ENCODE results near the gene NHERF1.

DNA sequence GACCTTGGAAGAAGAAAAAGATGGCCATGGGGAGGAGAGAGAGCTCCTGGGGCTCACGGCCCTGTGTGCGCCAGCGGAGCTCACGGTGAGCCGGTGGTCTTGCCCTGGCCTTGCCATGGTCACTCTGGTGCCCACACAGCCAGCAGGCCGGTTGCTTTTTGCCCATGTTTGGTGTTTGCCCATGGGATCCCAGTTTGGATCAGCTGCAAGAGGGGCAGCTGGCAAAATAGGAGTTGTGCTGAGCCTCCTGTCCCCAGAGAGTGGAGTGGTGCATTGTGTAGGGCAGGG is 1.6 kb downstream of the NHERF1 start:
- TF ChIP-seq, protein P1, sequence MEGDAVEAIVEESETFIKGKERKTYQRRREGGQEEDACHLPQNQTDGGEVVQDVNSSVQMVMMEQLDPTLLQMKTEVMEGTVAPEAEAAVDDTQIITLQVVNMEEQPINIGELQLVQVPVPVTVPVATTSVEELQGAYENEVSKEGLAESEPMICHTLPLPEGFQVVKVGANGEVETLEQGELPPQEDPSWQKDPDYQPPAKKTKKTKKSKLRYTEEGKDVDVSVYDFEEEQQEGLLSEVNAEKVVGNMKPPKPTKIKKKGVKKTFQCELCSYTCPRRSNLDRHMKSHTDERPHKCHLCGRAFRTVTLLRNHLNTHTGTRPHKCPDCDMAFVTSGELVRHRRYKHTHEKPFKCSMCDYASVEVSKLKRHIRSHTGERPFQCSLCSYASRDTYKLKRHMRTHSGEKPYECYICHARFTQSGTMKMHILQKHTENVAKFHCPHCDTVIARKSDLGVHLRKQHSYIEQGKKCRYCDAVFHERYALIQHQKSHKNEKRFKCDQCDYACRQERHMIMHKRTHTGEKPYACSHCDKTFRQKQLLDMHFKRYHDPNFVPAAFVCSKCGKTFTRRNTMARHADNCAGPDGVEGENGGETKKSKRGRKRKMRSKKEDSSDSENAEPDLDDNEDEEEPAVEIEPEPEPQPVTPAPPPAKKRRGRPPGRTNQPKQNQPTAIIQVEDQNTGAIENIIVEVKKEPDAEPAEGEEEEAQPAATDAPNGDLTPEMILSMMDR (IDR thresholded peaks at IDR 0.05; ENCODE audit: insufficient read depth, low read length, poor library complexity, severe bottlenecking): no peak
- TF ChIP-seq EZH2phosphoT487 (conservative IDR thresholded peaks at IDR 0.05; ENCODE audit: low read length): no peak
